A204.1 (cell line): ENCODE measurements around the gene SSUH2.
A peak's percentile ranks its signal among the peaks of the same experiment; 100 is the strongest.

Experiments used
- FAIRE-seq: peaks from 2 replicates; lab custom pipeline; 2012; peaks lifted over from hg19 to GRCh38; lab: Jason Lieb, UNC

SSUH2 gene

DNA sequence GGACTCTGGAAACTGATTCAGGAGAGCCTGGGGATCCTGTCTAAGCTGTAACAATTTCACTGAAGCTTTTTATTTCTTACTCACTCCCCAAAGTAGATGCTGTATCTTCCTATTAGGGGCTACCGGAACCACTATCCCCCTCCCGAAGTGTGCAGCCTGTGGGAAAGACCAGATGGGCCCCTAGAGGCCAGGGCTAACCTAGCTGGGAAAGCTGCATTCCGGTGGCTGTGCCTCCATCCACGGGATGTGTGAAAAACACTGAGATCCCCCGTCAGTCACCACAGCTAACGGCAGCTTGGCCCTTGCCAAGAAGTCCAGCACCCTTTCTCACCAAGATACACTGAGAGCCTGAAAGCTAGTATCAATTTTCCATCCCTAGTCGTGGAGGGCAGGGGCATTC is 3.1 kb downstream of the SSUH2 start:
- FAIRE-seq, result no peak

DNA sequence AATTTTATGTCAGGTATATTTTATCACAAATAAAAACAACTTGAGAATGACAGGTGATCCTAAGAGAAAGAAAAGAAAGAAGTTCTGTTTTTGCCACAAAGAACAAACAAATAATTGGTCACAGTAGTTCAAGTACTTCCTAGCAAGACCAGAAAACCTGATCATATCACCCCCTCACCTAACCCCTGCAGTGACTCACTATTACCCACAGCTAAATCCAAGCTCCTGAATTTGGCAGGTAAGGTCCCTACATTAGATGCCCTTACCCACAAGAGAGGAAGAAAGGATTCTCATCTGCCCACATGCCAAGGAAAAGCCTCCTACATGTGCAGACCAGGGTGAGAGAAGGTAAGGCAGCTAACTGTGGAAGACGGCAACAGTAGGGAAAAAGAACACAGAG is 4.4 kb downstream of the SSUH2 start:
- FAIRE-seq, result no peak

DNA sequence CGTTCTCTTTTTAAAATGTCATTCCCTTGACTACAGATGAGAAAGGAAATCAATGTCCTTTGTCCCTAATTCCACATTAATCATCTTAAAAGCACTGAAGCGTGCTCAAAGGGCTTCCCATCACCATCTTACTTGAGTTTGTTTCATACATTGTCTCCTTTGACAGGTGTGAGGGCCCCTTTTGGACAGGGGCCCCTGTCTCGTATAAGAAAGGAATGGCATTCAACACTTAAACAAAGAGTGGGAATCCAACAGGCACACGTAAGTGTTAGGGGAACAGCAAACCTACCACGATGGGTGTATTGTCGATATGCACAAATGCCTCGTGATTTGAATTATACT is 5.0 kb downstream of the SSUH2 start:
- no peak for FAIRE-seq

DNA sequence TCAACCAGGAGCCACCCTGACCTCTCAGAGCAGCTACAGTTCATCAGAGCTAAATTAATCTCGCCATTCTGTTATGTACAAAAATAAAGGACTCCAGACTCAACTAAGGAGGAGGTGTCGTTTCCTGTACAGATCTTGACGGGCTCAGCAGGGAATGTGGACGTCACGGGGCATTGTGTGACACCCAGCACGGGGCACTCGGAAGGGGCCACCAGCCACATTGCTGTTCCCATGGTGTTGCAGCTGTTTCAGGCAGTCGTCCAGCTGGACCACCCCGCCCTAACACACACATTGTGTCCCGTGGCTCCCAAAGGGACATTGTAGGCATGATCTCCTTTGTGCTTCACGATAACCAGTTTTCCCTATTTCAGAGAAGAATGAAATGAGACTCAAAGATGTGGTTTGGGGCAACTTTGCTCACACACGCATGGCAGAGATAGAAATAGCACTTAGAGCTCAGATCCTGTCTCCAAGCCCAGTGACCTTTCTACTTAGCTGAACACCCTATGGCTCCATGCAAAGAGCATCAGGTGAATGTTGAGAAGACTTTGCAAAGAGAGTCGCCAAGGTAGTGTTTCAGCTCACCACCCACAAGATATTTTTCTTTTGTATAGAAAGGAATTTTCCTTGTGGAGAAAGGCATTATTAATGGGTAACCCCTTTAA is 5.5 kb downstream of the SSUH2 start:
- no peak for FAIRE-seq

DNA sequence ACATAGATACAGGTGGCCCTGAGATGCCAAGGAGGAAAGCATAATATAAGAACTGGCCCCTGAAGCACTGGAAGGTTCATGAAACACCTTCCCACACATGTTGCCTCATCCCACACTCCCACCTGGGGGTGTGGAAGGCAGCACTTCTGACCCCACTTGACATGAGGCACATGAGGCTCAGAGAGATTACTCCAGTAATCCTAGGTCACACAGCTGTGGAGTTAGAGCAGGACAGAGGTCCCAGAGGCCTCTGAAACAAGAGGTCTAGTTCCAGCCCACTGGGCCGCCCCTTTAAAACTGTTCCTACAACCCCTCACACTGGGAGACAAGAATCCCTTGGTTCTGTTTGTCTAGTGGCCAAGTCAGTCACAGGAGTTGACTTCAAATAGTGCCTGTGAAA is 7.2 kb downstream of the SSUH2 start:
- no peak for FAIRE-seq

DNA sequence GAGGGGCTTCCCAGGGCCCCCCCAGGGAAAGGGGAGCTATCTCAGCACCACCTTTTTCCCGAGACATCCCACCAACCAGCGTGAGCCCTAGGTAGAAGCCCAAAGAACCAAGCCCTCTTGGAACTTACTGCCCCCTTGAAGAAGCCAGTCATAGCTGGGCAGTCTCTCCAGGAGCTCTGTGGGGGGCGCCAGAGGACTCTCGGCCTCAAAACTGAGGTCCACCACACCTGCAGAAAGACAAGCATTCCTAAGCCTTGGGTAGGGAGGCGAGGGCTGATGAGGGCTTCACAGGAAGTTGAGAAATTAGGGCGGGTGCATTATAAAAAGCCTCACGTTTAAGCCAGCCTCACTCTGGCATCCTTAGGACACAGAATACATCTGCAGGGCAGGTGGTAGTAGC is 9.0 kb downstream of the SSUH2 start:
- no peak for FAIRE-seq

DNA sequence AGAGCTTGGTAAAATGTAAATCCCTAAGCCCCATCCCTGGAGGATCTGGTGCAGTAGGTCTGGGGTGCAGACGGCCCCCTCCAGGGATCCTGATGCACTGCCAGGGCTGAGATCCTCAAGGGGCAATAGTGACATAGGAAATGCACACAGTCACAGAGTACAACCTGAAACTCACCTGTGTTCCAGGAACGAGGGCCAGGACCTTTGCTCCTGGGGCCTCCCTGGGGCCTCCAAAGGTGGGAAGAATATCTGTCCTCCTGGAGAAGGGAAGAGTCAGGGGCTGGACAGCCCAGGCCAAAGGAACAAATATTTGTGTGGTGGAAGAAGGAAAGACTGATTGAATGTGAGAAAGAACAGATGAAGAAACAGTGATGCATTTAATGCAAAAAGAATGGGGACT is 9.5 kb downstream of the SSUH2 start:
- FAIRE-seq, result no peak

DNA sequence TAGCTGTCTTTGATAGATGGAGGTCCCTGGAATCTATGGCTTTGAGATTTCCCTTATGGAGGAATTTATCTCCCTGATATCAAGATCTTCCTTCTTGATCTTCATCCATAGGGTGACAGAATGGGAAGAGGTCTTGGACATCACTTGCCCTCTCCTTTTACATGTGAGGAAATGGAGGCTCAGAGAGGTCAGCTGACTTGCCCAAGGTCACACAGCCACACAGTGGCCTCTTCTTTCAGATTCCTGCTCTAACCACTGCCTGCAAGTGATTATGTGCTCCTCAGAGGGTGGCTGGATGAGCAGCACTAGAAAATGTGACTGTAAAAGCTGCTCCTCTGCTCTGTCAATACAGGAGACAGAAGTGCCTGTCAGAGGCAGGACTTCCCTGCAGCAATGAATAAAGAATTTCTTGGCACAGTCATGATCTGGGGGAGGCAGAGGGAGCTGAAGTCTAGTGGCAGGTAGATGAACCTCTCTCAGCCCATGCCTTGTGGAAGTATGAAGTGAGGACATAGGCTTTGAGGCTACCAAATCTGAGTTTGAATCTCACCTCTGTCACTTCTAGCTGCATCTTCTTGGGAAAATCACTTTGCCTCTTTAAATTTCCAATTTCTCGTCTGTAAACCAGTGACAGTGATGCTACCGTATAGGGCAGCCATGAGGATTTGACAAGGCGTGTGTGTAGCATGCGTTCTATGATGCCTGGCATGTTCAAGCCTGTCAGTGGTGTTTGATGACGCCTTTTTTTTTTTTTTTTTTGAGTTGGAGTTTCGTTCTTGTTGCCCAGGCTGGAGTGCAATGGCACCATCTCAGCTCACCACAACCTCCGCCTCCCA is 12.0 kb downstream of the SSUH2 start:
- no peak for FAIRE-seq

DNA sequence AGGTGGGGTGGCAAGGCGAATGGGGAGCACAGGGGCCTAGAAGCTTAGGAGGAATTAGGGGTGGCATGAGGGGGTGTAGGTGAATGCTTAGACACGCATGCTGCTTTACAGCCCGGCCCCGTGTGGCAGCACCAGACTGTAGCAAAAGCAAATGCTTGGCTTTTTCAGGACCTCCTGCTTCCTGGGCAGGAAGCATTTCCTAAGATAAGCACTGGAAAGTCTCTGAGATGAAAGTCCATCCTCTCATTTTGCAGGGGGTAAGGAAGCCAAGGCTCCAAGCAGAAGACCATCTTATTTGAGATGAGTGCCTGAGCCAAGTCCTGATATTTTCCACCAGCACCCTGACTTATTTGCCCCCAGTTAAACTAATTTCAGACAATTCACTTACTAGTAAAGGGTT is 12.9 kb downstream of the SSUH2 start:
- peak; percentile 47 for FAIRE-seq

DNA sequence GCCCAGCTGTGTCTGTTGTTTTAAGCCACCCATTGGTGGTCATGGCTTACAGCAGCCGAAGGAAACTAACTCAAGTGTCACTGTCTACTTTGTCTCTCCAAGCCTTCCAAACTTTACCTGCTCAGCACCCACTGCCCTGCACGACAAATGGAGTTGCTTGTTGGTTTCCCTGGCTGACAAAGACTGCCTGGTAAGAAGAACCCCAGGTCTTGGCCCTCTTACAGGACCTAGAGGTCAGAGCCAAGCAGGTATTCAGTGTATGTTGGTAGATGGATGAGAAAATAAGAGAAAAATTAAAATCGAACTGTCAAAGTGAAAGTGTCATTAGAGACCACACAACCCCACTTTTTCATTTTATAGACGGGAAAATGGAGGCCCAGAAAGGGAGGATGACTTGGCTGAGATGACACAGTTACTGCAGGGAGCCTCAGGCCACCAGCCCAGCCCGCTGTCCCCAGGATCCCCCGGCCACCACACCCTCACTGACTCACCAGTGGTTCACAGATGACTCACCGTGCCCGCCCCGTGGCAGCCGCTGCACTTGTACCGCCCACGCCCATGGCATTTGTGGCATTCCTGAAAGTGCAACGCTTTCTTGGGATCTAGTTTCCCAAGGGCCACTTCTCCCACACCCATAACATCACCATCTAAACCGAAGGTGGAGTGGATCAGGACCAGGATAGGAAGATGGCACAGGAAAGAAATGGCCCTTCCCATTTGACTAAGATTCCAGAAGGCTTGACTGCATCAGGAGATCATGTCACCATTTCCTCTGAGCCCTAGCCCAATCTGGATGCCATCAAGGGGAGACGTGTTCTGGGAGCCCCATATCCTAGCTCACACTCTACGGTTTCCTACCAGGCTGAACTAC is 15.2 kb downstream of the SSUH2 start:
- FAIRE-seq, result peak; percentile 82

DNA sequence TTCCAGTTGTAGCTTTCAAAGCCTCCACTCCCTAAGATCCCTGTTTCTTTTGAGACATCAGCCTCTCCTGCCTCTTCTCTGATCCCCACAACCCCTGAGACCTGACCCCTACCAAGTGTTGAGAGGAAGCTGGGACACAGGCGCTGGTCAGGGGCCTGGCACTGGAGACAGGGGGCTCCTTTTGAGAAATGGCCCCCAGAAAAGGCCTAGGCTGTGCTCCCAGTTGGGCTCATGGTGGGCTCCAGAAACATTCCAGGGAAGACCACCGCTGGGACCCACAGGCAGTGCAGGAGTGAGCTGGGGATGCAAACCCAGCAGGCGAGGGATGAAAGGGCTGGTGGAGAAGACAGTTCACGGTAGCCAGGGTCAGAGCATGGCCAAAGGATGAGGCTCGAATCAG is 16.6 kb downstream of the SSUH2 start:
- no peak for FAIRE-seq

DNA sequence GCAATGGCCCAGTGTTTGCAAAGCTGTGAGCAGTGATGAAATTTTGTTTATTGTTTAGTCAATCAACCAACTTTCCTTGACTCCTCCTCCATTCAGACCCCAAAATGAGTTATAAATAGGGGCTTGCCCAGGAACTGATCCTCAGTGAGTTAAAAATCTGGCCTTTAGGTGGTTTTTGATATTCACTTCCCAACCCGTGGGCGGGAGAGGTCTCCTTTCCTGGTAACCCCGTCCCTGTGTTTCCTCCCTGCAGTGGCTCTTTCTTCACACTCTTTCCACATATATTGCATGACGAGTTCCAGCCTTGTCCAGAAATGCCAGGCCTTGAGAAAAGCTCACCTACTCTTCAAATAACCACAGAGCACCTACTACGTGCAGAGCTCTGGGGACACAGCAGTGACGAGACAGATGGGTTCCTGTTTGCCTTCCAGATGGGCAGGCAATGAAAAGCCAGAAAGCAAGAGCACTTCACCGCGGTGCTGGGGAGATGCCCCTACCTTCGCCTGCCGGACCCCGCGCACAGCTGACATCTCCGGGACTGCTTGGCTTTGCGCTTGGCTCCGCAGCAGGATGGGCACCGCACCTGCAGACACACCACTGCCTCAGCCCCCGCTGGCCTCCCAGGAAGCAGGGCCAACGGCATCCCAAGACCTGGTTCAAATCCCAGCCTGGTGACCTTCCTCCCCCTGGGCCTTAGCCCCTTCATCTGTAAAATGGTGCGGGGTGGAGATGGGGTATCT is 17.2 kb downstream of the SSUH2 start:
- no peak for FAIRE-seq

DNA sequence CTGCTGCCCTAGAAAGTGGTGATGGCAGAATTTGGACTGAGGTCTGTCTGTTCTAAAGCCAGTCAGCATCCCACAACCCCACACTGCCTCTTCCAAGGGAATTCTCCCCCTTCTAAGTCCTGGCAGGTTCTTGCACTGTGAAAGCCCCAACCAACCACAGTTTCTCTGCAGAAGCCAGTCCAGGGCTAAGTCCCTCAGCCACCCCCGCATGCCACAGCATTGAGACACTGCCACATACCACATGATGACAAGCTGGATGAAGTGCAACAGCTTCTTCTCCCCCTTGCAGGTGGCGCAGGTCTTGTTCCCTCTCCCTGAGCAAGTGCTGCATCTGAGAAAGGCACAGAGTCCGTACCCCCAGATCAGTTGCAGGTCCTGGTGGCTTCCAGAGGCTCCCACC is 18.6 kb downstream of the SSUH2 start:
- no peak for FAIRE-seq

DNA sequence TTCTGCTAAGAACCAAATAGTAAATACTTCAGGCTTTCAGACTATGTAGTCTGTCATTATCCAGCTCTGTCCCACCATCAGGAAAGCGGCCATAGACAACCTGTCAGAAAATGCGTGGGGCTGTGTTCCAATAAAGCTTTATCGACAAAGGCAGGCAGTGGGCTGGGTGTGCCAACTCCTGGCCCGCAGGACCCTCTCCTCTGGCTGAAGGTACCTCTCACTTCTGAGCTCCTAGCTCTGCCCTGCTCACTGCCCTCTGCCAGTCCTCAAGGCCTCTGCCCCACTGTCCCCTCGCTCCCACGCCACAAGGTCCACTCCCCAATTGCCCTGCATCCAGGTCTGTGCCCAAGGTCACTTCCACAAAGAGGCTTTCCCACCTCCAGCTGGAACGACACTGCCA is 20.0 kb downstream of the SSUH2 start:
- FAIRE-seq, result no peak

DNA sequence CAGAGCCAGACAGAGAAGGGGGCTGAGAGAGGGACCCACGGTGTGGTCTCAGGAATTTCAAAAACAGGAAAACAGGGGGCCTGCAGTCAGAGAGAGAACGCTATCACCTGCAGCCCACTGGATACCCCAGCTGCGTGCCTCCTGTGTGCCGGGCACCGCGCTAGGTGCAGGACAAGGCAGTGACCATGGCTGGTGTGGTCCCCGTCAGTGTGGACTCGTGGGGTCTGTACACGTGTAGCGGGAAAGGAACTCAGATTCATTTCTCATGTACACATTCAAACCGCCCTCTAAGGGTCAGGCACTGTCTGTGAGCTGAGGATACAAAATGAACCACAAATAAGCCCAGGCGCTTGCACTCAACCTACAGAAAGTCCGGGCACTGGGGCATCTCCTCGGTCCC is 20.9 kb downstream of the SSUH2 start:
- no peak for FAIRE-seq

DNA sequence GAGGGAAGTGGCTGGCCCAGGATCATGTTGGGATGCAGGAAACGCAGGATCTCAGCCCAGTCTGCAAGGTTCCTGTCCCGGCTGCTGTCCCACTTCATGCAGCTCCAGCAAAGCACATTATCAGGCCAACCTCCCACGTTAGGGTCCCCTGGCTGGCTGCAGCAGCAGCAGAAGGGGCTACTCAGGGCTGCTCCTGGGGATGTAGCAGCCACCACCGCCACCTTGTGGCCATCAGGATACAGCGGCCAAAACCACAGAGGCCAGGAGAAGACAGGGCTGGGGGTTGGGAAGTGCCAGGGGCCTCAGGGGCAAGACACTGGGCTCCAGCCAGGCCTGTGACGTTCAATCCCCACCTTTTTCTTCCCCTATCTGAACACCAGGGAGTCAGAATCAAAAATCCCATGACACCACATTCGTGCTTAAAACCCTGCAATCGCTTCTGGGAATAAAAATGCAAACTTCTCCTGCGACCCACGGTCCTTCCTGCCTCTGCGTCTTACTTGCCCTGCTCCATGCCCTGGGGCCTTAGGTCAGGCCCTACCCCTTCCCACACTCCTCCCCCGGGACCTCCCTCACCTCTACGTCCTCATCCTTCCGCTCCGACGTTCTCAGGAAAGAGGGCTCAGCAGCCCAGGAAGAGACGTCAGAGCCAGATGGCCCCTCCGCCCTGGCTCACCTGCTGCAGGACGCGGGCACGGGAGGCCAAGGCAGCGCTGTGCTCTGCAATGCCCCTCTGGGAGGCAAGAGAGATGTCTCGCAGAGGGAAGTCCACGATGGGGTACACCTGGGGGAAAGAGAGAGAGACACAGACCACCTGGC is 21.5 kb downstream of the SSUH2 start:
- peak; percentile 6 for FAIRE-seq

DNA sequence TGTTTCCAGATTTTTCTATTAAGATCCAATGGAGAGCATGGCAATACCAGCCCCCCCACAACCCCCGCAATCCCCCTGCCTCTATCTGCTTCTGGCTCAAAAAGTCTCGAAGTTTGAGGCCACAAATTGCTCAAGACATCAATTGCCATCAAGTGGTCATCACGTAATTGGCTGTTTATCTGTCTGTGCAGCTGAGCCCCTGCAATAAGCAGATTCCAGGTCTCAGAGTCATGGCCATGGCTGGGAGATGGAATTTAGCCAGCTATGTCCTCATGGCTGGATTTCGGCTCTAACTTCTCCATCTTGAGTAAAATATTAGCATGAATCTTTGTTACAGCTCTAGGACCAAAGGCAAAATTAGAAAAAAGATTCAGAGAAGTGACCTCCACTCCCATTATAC is 22.7 kb downstream of the SSUH2 start:
- no peak for FAIRE-seq

DNA sequence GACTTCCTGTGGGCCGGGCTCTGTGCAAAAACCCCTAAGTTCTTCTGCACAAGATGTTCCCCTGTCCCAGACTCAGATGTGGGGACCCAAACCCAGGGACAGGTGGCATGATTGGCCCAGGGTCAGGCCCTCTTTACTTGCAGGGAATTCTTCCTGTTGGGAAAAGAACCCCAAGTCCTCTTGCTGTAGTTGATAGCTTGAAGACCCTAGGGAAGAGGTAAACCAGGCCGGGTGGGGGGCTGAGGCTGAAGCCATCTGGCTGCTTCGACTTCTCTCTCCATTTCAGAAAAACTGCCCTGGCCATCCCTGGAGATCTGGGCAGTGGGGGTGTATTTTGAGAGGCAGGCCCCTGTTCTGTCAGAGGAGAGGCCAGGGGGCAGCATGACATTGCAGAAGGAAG is 23.5 kb downstream of the SSUH2 start:
- FAIRE-seq, result no peak

DNA sequence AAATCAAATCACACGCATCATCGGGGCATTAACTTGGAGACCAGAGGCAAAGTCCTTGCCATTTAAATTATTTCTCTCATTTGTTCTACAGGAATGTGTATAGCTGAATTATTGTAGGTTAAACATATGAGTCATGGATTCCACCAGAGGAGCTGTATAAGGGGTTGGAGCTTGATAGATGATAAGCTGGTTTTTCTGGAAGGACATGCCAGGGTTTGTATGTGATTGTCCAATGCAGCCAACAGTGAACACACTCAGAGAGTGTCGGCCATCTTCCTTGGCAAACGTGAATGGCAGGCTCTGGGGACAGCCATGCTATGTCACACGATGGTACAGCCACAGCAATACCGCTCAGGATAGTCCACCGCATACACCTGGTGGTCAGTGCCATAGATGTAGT is 25.1 kb downstream of the SSUH2 start:
- no peak for FAIRE-seq

DNA sequence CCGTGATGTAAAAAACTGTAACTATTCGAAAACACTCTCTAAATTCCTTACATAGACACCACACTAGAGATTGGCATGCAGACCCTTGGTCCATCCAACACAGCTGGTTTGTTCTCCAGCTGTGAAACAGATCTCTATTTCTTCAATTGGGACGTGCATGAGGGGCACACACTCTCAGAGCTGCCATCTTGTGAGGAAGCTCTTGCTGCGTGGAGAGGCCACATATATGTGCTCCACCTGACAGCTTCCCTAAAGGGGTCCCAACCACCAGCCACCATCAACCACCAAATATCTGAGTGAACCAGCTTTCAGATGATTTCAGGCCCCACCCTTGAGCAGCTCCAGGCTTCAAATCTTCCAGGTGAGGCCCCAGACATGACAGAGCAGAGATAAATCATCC is 25.6 kb downstream of the SSUH2 start:
- FAIRE-seq, result no peak

DNA sequence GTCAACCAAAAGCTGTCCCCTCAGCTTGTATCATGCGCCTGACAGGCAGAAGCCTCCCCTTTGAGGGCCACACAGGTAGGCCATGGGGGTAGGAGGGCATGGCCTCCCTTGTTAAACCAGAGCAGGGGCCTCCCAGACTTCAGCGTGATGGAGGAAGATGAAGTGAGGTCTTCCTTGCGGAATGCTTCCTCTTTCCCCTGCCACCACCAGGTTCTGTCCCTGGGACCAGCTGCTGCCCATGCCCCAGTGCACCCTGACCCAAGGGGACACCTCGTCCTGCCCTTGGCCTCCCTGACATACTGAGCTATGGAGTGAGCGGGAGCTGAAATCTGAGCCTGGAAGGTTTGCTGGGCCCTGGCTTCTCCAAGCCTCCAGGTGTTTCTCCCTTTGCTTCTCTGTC is 26.7 kb downstream of the SSUH2 start:
- no peak for FAIRE-seq

DNA sequence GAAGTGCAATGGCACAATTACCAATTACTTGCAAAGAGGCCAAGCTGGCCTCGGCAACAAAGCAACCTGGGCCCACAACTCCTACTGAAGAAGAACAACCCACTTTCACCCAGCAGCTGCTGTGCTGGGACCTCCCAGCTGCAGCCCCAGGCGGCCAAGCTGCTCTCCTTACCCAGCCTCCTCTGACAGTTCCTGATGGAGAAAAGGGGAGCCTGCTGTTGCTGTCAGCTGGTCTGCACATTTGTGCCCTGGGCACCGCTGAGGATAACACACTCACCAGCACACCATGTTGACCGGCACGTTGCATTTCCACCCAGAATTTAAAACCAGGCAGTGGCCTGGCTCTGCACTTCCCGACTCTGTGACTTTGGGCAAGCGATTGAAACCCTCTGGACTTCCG is 33.6 kb downstream of the SSUH2 start:
- FAIRE-seq, result no peak
